Measurements from ENCODE around the gene PLCG2.
"Not testable (repeated sequence)": the region's sequence is repeated elsewhere in the genome, so short reads cannot be mapped to it uniquely, and the experiment has no call there.

Gene PLCG2

GRCh38 chr16:81755915-81756614, 23.0 kb upstream of the PLCG2 start:
- DNase-seq, result no peak

GRCh38 chr16:81756615-81757356, 22.3 kb upstream of the PLCG2 start:
- DNase-seq, result no peak

- no peak for DNase-seq
Measured at GRCh38 chr16:81758376-81758775, 20.7 kb upstream of the PLCG2 start.

GRCh38 chr16:81762322-81762721, 16.8 kb upstream of the PLCG2 start:
- not testable (repeated sequence) for DNase-seq

GRCh38 chr16:81765111-81765919, 13.8 kb upstream of the PLCG2 start:
- no peak for DNase-seq

GRCh38 chr16:81765969-81766368, 13.1 kb upstream of the PLCG2 start:
- DNase-seq, result no peak

GRCh38 chr16:81767987-81768592, 11.0 kb upstream of the PLCG2 start:
- DNase-seq, result no peak

GRCh38 chr16:81770008-81770407, 9.1 kb upstream of the PLCG2 start:
- no peak for DNase-seq

- no peak for DNase-seq
Measured at GRCh38 chr16:81774348-81774747, 4.7 kb upstream of the PLCG2 start.

GRCh38 chr16:81775570-81775969, 3.5 kb upstream of the PLCG2 start:
- no peak for DNase-seq

GRCh38 chr16:81778231-81778630, 860 bp upstream of the PLCG2 start:
- DNase-seq, result no peak

GRCh38 chr16:81779536-81780320, 637 bp downstream of the PLCG2 start:
- no peak for DNase-seq

- DNase-seq, result no peak
Measured at GRCh38 chr16:81780350-81780749, 1.3 kb downstream of the PLCG2 start.

- DNase-seq, result no peak
Measured at GRCh38 chr16:81782236-81782635, 3.1 kb downstream of the PLCG2 start.

GRCh38 chr16:81784072-81784795, 5.1 kb downstream of the PLCG2 start:
- DNase-seq, result no peak

GRCh38 chr16:81785138-81785924, 6.2 kb downstream of the PLCG2 start:
- no peak for DNase-seq

GRCh38 chr16:81786321-81786720, 7.2 kb downstream of the PLCG2 start:
- no peak for DNase-seq

- DNase-seq, result no peak
Measured at GRCh38 chr16:81786868-81787267, 7.8 kb downstream of the PLCG2 start.

GRCh38 chr16:81787659-81788058, 8.6 kb downstream of the PLCG2 start:
- no peak for DNase-seq

GRCh38 chr16:81790277-81790676, 11.2 kb downstream of the PLCG2 start:
- no peak for DNase-seq

All from activated CD4-positive, alpha-beta T cell treated with anti-CD3 and anti-CD28 coated beads for 1 hour (primary cell).